ENCODE data around the gene OSBPL3. TPM values are rescaled to one million over a fixed set of nuclear protein-coding genes. Genes with fewer than 3 reads are reported as not detected.

The OSBPL3 gene
- polyA plus RNA-seq, 1 donor from 2014 or later: 0.26 TPM

- Histone ChIP-seq H3K4me3 (ENCODE audit: low read length) (no peak overlapping the region), H2AFZ (ENCODE audit: low read depth, low read length) (no peak overlapping the region), H3K27me3 (ENCODE audit: insufficient read depth, low read depth, low read length) (no peaks in the 10 kb centered on the region), H3F3A (ENCODE audit: insufficient read depth, low read length, poor library complexity, severe bottlenecking) (no peaks in the 10 kb centered on the region), H3K4me2 (ENCODE audit: low read length) (no peak overlapping the region), H3K9ac (ENCODE audit: low read length) (no peak overlapping the region), H3K9me2 (ENCODE audit: insufficient read depth, low read length) (no peaks in the 10 kb centered on the region), H3K27ac (ENCODE audit: low read length) (no peak overlapping the region), H3K36me3 (ENCODE audit: insufficient read depth, low read length) (no peaks in the 10 kb centered on the region), H4K20me1 (ENCODE audit: insufficient read depth) (no peaks in the 10 kb centered on the region), H3K79me2 (replicated peaks; ENCODE audit: insufficient read depth, low read length) (no peaks in the 10 kb centered on the region), H3K9me3 (ENCODE audit: low read length) (no peaks in the 10 kb centered on the region)
- TF ChIP-seq MXI1 (conservative IDR thresholded peaks at IDR 0.05; ENCODE audit: poor library complexity, severe bottlenecking) (no peak), TAF1 (IDR thresholded peaks at IDR 0.05; ENCODE audit: low read depth) (no peak), SMC3 (conservative IDR thresholded peaks at IDR 0.05; ENCODE audit: poor library complexity) (no peak), EZH2 (IDR thresholded peaks at IDR 0.05; ENCODE audit: borderline replicate concordance, insufficient read depth, low read length, poor library complexity, severe bottlenecking) (no peak), REST (IDR thresholded peaks at IDR 0.05; ENCODE audit: borderline replicate concordance) (no peak), EP300 (conservative IDR thresholded peaks at IDR 0.05; ENCODE audit: poor library complexity, severe bottlenecking) (no peak), RAD21 (conservative IDR thresholded peaks at IDR 0.05) (no peak)
- TF ChIP-seq, protein P1, sequence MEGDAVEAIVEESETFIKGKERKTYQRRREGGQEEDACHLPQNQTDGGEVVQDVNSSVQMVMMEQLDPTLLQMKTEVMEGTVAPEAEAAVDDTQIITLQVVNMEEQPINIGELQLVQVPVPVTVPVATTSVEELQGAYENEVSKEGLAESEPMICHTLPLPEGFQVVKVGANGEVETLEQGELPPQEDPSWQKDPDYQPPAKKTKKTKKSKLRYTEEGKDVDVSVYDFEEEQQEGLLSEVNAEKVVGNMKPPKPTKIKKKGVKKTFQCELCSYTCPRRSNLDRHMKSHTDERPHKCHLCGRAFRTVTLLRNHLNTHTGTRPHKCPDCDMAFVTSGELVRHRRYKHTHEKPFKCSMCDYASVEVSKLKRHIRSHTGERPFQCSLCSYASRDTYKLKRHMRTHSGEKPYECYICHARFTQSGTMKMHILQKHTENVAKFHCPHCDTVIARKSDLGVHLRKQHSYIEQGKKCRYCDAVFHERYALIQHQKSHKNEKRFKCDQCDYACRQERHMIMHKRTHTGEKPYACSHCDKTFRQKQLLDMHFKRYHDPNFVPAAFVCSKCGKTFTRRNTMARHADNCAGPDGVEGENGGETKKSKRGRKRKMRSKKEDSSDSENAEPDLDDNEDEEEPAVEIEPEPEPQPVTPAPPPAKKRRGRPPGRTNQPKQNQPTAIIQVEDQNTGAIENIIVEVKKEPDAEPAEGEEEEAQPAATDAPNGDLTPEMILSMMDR (IDR thresholded peaks at IDR 0.05; ENCODE audit: poor library complexity, severe bottlenecking): no peak
Measured at GRCh38 chr7:24858108-24858977, 121.6 kb downstream of the OSBPL3 start.

- H4K20me1 ChIP-seq (ENCODE audit: insufficient read depth): no peaks in the 10 kb centered on the region
- H3F3A ChIP-seq (ENCODE audit: insufficient read depth, low read length, poor library complexity, severe bottlenecking): no peaks in the 10 kb centered on the region
- H3K27ac ChIP-seq (ENCODE audit: low read length): no peak overlapping the region
- no peaks in the 10 kb centered on the region for H3K9me3 ChIP-seq (ENCODE audit: low read length)
- H3K79me2 ChIP-seq (replicated peaks; ENCODE audit: insufficient read depth, low read length): no peaks in the 10 kb centered on the region
- no peak overlapping the region for H3K4me2 ChIP-seq (ENCODE audit: low read length)
- H2AFZ ChIP-seq (ENCODE audit: low read depth, low read length): no peak overlapping the region
- no peak overlapping the region for H3K4me3 ChIP-seq (ENCODE audit: low read length)
- H3K9me2 ChIP-seq (ENCODE audit: insufficient read depth, low read length): no peaks in the 10 kb centered on the region
- no peak overlapping the region for H3K9ac ChIP-seq (ENCODE audit: low read length)
- H3K36me3 ChIP-seq (ENCODE audit: insufficient read depth, low read length): no peaks in the 10 kb centered on the region
- no peaks in the 10 kb centered on the region for H3K27me3 ChIP-seq (ENCODE audit: insufficient read depth, low read depth, low read length)
- TF ChIP-seq TAF1 (IDR thresholded peaks at IDR 0.05; ENCODE audit: low read depth) (no peak), RAD21 (conservative IDR thresholded peaks at IDR 0.05) (no peak)
Measured at GRCh38 chr7:24857623-24858022, 122.4 kb downstream of the OSBPL3 start.

Measured in neural cell (in vitro differentiated cells).